ENCODE measurements around the gene ZNF19.

Gene ZNF19

GRCh38 chr16:71491054-71491453, 1.9 kb upstream of the ZNF19 start:
- FAIRE-seq (peak; percentile 51), DNase-seq (ENCODE audit: insufficient read length, low spot score) (no peak)

GRCh38 chr16:71490361-71490760, 1.2 kb upstream of the ZNF19 start:
- no peak for DNase-seq (ENCODE audit: insufficient read length, low spot score)
- no peak for FAIRE-seq

- FAIRE-seq = peak; percentile 99
- DNase-seq (ENCODE audit: insufficient read length, low spot score) = peak; percentile 97
These were observed 4.9 kb downstream of the ZNF19 start for GRCh38 chr16:71484006-71484893.

- no peak for FAIRE-seq
- no peak for DNase-seq (ENCODE audit: insufficient read length, low spot score)
These were observed 6.6 kb downstream of the ZNF19 start for GRCh38 chr16:71482569-71482968.

GRCh38 chr16:71480956-71481355, 8.2 kb downstream of the ZNF19 start:
- DNase-seq (ENCODE audit: insufficient read length, low spot score) = no peak
- no peak for FAIRE-seq

- FAIRE-seq (peak; percentile 85), DNase-seq (ENCODE audit: insufficient read length, low spot score) (peak; percentile 45)
These were observed 9.7 kb downstream of the ZNF19 start for GRCh38 chr16:71479420-71479819.

GRCh38 chr16:71476457-71477124, 12.5 kb downstream of the ZNF19 start:
- DNase-seq (ENCODE audit: insufficient read length, low spot score) (no peak), FAIRE-seq (peak; percentile 81)

GRCh38 chr16:71474864-71475263, 14.3 kb downstream of the ZNF19 start:
- peak; percentile 97 for FAIRE-seq
- peak; percentile 78 for DNase-seq (ENCODE audit: insufficient read length, low spot score)

GRCh38 chr16:71473891-71474290, 15.2 kb downstream of the ZNF19 start:
- FAIRE-seq = peak; percentile 92
- no peak for DNase-seq (ENCODE audit: insufficient read length, low spot score)

GRCh38 chr16:71472931-71473330, 16.2 kb downstream of the ZNF19 start:
- DNase-seq (ENCODE audit: insufficient read length, low spot score) = no peak
- peak; percentile 69 for FAIRE-seq

GRCh38 chr16:71472051-71472450, 17.1 kb downstream of the ZNF19 start:
- FAIRE-seq (no peak), DNase-seq (ENCODE audit: insufficient read length, low spot score) (no peak)

GRCh38 chr16:71467810-71468209, 21.3 kb downstream of the ZNF19 start:
- DNase-seq (ENCODE audit: insufficient read length, low spot score) (peak; percentile 56), FAIRE-seq (no peak)

- DNase-seq (ENCODE audit: insufficient read length, low spot score) (no peak), FAIRE-seq (peak; percentile 28)
These were observed 24.9 kb downstream of the ZNF19 start for GRCh38 chr16:71464231-71464630.

GRCh38 chr16:71461686-71462648, 27.2 kb downstream of the ZNF19 start, which contains the start of gene ZNF23:
Gene ZNF23, minus strand, starts transcription at chr16:71462247. Its CDS starts 5,451 bp downstream, at chr16:71456796.
- DNase-seq (ENCODE audit: insufficient read length, low spot score) = peak; percentile 97
- peak; percentile 99 for FAIRE-seq

GRCh38 chr16:71460941-71461340, 28.2 kb downstream of the ZNF19 start:
- DNase-seq (ENCODE audit: insufficient read length, low spot score) (no peak), FAIRE-seq (no peak)

- DNase-seq (ENCODE audit: insufficient read length, low spot score) (peak; percentile 61), FAIRE-seq (peak; percentile 31)
These were observed 28.9 kb downstream of the ZNF19 start for GRCh38 chr16:71460236-71460635.

GRCh38 chr16:71459510-71459909, 29.6 kb downstream of the ZNF19 start:
- DNase-seq (ENCODE audit: insufficient read length, low spot score) = no peak
- FAIRE-seq = no peak

GRCh38 chr16:71456801-71457200, 32.3 kb downstream of the ZNF19 start:
- FAIRE-seq (no peak), DNase-seq (ENCODE audit: insufficient read length, low spot score) (no peak)

- peak; percentile 80 for FAIRE-seq
- no peak for DNase-seq (ENCODE audit: insufficient read length, low spot score)
These were observed 36.1 kb downstream of the ZNF19 start for GRCh38 chr16:71453036-71453435.

GRCh38 chr16:71449020-71449419, 40.1 kb downstream of the ZNF19 start:
- FAIRE-seq (peak; percentile 84), DNase-seq (ENCODE audit: insufficient read length, low spot score) (no peak)

All from HTR-8/SVneo (cell line).